ENCODE results near the gene RLBP1.

RLBP1 gene

DNA sequence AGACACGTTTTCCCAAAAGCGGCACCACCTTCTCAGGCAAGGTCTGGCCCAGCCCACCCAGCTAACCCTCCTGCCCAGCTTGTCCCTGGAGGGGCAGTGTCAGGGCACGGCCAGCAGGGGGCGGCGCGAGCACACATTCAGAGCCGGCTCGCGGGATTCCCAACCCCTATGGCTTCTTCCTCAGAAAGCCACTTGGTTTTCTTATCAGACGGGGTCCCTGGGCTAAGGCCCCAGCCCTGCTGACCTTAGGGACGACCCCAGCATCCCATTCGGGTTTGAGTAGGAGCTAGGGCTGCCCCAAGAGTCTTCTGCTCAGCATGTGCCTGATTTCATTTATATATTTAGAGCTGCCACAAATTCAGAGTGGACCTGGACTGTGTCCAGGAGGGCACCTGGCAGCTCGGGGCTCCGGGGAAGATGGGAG, 14.5 kb downstream of the RLBP1 start:
- DNase-seq (ENCODE audit: low read depth in 2 of 2), result peak; percentile 43 to 46

GRCh38 chr15:89205991-89206585, 15.3 kb downstream of the RLBP1 start:
- no peak for DNase-seq (ENCODE audit: low read depth in 2 of 2)

DNA sequence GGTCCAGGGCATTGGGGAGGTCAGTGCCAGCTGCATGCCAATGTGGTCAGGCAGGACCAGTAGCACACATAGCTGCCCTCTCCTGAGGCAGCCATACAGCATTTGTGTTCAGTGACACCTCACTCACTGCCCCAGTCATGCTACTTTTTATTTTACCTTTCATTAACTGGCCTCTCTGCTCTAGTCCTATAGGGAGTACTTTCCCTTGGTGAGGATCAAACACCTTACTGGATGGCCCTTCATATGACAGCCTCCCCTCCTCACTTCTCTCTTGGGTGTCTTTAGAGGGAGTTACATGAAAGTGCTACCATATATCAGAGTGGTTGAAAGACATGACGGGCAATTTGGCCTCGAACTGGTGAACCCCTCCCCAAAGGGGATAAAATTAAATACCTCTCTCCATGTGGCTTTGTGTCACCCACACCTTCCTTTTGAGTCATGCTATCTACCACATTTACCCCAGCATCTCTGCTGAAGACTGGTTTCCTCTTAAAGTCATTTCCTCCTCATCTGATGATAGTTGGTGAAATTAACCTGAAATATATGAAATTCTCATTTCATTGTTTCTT, 17.6 kb downstream of the RLBP1 start:
- DNase-seq (ENCODE audit: low read depth in 2 of 2), result peak; percentile 5 to 11

- DNase-seq (ENCODE audit: low read depth in 2 of 2), result no peak
These were observed 19.8 kb downstream of the RLBP1 start for GRCh38 chr15:89201465-89202005.

DNA sequence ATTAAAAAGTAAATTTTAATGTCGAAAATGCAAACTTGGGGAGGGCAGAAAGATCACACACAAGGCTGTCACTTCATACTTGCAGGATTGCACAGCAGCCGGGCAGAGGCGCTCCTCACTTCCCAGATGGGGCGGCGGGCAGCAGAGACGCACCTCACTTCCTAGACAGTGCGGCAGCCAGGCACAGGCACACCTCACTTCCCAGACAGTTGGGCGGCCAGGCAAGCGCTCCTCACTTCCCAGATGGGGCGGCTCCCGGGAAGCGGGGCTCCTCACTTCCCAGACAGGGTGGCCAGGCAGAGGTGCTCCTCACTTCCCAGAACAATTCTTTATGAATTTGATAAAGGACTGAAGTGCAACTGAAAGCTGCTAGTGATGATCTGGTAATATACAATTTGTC, 21.2 kb downstream of the RLBP1 start:
- no peak for DNase-seq (ENCODE audit: low read depth in 2 of 2)

DNA sequence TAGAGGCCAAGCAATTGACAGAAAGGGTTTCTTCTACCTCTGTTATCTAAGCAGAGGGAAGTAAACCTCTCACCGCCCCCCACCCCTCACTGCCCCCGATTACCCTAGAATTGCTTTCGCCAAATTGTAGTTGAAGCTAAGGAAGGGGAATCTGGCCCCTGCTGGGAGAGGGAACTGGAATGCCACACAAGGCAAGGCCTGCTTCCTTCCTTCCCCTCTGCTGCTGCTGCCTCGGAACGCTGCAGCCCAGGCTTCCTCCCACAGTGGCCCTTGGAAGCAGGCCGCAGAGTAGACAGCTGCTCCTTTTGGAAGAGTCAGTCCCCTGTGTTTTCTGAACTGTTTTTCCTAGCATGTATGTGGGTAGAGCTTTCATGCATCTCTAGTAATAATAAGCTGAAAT, 21.6 kb downstream of the RLBP1 start:
- DNase-seq (ENCODE audit: low read depth in 2 of 2), result no peak

- DNase-seq (ENCODE audit: low read depth in 2 of 2), result no peak
These were observed 22.4 kb downstream of the RLBP1 start for GRCh38 chr15:89198934-89199333.

DNA sequence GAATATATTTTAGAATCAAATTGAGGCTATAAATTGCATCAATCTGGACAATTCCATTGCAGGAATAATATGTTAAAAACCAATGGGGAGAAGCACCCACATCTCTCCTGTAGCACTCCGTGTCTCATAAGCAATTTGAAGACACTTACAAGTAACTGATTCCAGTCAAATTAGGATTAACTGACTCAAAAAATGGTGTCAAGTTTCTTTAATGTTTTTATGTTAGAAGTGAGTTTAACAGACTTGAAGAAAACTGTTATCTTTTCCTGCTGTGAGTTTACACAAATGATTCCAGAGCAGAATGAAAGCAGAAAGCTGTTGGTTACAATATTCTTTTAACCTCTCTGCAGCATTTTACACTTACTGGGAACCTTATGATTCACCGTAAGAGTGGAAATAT, 23.2 kb downstream of the RLBP1 start:
- DNase-seq (ENCODE audit: low read depth in 2 of 2), result no peak

- DNase-seq (ENCODE audit: low read depth in 2 of 2), result no peak
These were observed 23.8 kb downstream of the RLBP1 start for GRCh38 chr15:89197503-89197971.

DNA sequence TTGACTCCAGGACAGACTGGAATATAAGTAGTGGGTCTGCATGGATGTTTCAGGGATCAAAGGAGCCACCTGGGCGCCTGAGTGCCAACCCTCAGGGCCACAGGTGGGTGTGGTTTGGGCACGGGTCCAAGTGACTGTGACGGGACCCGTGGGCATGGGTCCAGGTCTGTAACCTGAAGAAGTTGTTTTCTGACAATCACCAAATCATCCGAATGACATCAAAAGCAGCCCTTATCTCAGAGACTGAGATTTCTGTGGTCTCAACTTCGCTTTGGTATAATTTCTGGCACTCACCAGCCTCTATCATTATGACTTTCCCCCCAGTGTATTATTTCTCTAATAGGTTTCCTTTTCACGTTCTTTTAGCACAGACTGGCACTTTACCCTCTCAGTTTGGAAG, 24.4 kb downstream of the RLBP1 start:
- no peak for DNase-seq (ENCODE audit: low read depth in 2 of 2)

GRCh38 chr15:89196241-89196640, 25.1 kb downstream of the RLBP1 start:
- DNase-seq (ENCODE audit: low read depth in 2 of 2), result no peak

DNA sequence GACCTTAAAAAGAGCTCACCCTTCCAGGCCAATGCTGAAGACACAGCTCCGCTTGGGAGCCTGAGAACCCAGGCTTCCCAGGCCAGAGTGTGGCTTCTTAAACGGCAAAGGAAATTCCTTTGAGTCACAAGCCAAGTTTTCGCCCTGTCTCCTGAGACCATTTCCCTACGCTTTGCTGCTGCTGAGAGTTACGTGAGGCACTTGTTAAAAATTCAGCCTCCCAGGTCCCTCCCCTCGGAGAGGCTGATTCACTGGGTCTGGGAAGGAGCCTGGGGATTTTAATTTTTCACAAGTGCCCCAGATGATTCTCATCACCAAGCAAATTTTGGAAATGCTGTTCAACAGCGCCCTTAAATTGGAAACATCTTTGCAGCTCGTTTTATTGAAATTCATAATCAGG, 25.5 kb downstream of the RLBP1 start:
- no peak for DNase-seq (ENCODE audit: low read depth in 2 of 2)

DNA sequence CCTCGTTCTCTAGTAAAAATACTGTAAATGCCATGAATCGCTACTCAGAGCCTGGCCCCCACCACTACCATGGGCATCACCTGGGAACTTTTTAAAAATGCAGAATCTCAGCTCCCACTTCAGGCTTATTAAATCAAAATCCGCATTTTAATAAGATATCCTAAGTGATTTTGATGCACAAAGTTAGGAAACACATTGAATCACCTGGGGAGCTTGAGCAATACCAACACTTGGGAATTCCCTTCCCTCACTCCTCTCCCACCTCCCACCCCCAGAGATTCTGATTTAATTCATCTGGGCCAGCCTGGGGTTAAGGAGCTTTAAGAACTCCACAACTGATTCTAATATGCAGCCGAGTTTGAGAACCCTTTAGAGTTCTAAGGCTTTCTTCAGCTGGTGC, 26.8 kb downstream of the RLBP1 start:
- DNase-seq (ENCODE audit: low read depth in 2 of 2), result no peak

DNA sequence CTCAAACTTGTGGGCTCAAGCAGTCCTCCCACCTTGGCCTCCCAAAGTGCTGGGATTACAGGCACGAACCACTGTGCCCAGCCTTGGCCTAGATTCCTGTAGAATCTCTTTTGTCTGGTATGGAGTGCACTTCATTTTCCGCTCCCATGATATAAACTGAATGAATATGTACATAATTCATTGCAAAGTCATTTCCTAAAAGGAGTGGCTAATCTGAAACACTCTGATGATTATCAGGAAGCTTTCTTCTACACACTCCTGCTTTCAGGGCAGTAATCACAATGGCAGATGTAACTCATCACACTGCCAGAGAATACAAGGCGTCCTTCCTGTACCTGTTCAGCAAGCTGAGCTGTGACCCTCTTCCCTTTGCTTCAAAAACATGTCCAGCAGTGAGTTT, 28.6 kb downstream of the RLBP1 start:
- no peak for DNase-seq (ENCODE audit: low read depth in 2 of 2)

DNA sequence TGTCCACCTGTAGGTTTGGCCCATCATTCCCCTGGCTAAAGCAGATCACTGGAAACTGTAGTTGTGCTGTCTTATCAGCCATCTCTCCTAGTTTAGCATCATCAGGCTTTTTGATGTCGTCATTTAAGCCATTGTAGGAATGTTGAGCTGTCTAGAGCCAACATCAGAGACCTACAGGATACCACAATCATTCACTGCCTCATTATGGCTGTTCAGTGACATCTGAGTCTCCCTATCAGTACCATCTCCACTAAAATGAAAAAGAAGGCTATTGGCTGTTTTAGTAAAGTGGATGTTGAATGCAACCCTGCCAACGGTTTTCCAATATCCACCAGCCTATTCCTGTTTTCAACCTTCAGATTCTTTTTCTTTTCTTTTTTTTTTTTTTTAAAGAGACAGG, 29.2 kb downstream of the RLBP1 start:
- DNase-seq (ENCODE audit: low read depth in 2 of 2), result no peak

GRCh38 chr15:89187986-89188514, 33.3 kb downstream of the RLBP1 start:
- no peak for DNase-seq (ENCODE audit: low read depth in 2 of 2)

DNA sequence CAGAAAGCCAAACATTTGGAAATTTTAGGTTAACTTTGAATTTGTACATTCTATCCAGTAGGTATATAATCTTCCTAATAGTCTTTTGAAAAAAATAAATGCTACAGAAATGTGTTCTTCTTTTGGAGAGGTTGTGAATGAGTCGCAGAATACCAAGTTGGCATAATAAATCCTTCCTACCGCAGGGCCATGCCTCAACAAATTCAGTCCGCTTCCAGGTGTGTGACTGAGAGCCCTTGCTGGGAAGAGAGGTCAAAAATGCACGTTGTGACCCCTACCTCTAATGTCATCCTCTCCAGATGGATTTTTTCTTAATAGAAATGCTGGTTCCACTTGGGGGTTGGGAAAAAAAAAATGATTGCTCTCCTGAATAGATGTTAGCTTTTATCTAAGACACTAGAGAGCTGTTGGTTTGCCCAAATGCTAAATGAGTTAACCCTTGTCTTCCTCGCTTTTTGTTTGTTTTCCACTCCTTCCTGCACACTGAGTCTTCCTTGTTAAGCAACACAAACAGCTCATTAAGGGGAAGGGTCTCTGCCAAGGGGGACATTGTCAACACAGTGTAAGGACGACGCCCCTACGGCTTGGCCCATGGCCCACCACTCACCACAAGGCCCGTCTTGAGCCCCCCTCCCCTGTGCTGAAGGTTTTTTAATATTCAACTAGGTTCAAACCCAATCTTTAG, 33.9 kb downstream of the RLBP1 start:
- no peak for DNase-seq (ENCODE audit: low read depth in 2 of 2)

GRCh38 chr15:89186803-89187202, 34.6 kb downstream of the RLBP1 start:
- no peak for DNase-seq (ENCODE audit: low read depth in 2 of 2)

DNA sequence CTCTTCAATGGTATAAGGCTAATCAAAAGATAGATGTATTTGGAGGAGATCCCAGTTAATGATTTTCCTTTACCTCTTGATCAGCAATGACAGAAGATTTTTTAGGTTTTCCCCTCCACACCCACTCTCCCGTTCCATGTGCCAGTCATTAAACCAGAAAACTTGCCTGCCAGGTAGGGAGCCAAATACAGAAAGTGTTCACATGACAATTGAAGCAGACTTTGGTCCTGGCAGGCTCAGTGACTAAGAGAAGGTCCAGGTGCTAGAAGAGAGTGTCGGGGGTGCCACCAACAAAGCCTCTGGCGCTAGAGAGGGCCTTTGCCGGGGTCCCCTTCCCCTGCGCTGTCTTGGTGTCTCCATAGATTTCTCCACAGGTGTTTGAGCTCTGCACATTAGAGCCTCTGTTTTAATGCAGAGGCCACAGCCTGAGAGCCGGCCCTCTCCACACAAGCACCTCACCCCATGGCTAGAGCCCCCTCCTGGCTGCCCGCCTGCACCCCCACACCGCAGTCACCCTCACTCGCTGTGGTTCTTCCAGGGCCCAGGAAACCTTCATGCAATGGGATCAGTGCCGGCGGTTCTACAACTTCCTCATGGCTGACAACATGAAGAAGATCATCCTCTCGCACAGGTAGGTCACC, 36.4 kb downstream of the RLBP1 start:
- DNase-seq (ENCODE audit: low read depth in 2 of 2), result no peak

GRCh38 chr15:89184357-89184756, 37.0 kb downstream of the RLBP1 start:
- no peak for DNase-seq (ENCODE audit: low read depth in 2 of 2)

DNA sequence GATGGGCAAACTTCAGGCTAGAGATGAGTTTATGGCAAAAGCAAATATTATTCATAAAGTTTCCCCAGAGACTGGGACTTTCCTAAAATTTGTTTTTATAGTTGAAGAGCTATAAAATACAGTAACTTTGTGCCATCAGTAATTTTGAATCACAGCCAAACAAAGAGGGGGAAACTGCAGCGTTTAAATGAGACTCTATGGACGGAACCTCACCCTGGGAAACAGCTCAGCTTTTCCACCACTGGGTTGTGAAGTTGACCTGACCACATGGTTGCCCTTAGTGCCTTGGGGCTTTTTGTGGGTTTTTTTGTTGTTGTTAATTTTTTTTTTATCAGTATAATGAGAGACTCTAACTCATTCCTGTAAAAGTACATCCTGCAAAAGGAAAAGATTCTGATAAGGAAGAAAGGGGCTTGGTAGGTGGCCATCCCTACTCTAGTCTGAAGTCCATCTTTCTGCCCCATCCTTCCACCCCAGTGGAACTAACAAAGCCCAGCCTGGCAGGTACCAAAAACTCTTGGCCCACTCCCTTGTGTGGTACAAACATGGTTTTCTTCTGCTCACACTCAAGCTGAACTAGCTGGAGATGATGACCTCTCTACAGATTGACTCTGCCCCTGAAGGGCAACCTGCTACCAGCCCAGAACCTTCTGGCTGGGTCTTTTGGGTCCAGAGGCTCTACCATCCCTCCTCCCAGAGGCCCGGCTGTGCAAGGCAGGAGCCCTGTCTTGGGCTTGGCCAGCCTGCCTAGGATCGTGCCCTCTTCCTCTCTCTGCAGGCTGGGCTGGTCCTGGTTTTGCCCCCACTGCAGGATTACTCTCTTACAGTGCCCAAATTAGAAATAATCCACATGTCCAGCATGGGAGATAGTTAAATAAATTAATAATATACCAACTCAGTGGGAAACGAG, 41.2 kb downstream of the RLBP1 start:
- no peak for DNase-seq (ENCODE audit: low read depth in 2 of 2)
